ENCODE measurements around the gene PCDH11Y. TPM values are rescaled to one million over a fixed set of nuclear protein-coding genes. Genes with fewer than 3 reads are reported as not detected.
"Not testable (repeated sequence)": the region's sequence is repeated elsewhere in the genome, so short reads cannot be mapped to it uniquely, and the experiment has no call there.

PCDH11Y gene
- total RNA-seq, 1 donor = not detected

GRCh38 chrY:5776485-5776884 is 776.4 kb downstream of the PCDH11Y start:
- not testable (repeated sequence) for DNase-seq (ENCODE audit: low read depth); H3K4me3 ChIP-seq (ENCODE audit: low read depth, low read length)

Small RNA genes lying within 50 kb of the gene (small RNA-seq; reads per million reads assigned to genes)
- gene RNU2-57P (not detected), gene SNX3P1Y (not detected)
